Measurements from ENCODE around the gene EARS2.

EARS2 gene

GRCh38 chr16:23480257-23480656 is 76.9 kb downstream of the EARS2 start:
- no peak for DNase-seq (ENCODE audit: low spot score)

GRCh38 chr16:23479138-23479537 is 78.0 kb downstream of the EARS2 start:
- no peak for DNase-seq (ENCODE audit: low spot score)

- no peak for DNase-seq (ENCODE audit: low spot score)
Measured at GRCh38 chr16:23478566-23478965, 78.6 kb downstream of the EARS2 start.

GRCh38 chr16:23476289-23476688 is 80.9 kb downstream of the EARS2 start:
- no peak for DNase-seq (ENCODE audit: low spot score)

All from iPS-NIHi11 (cell line).